ENCODE results near the gene OR5B2.
"Not testable (repeated sequence)": the region's sequence is repeated elsewhere in the genome, so short reads cannot be mapped to it uniquely, and the experiment has no call there.

The OR5B2 gene

DNA sequence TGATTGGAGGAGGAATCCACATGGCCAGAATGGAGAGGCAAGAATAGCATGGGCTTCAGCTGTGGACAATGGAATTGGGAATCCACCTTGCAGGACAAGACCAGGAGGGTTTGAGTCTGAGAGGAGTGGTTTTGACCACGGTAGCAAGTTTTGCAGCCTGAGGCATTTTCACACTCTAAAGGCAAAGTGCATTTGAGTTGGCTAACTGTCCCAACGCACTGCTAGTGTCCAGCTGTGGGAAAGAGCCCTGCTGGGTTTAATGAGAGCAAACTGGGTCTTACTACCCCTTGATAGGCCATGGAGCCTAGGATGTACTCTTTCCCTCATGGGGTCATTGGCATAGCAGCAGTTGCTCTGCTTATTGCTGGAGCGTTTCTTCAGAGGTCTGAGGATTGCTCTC is at the start of gene OR5B2:
OR5B2 (minus strand) TSS at position 101 of the 400 bp plus-strand sequence. CDS start 4,860 bp downstream, outside the sequence.
- DNase-seq (ENCODE audit: low read depth in 2 of 2), result no peak

GRCh38 chr11:58471892-58472291 is 44.0 kb upstream of the OR5B2 start:
- no peak for DNase-seq (ENCODE audit: low read depth in 2 of 2)

GRCh38 chr11:58466293-58466692 is 38.4 kb upstream of the OR5B2 start:
- DNase-seq (ENCODE audit: low read depth in 2 of 2), result no peak

GRCh38 chr11:58465690-58466089 is 37.8 kb upstream of the OR5B2 start:
- no peak for DNase-seq (ENCODE audit: low read depth in 2 of 2)

- no peak for DNase-seq (ENCODE audit: low read depth in 2 of 2)
Observed at GRCh38 chr11:58451585-58451984, 23.7 kb upstream of the OR5B2 start.

- no peak for DNase-seq (ENCODE audit: low read depth in 2 of 2)
Observed at GRCh38 chr11:58446294-58446693, 18.4 kb upstream of the OR5B2 start.

- no peak for DNase-seq (ENCODE audit: low read depth in 2 of 2)
Observed at GRCh38 chr11:58444300-58444699, 16.4 kb upstream of the OR5B2 start.

- no peak for DNase-seq (ENCODE audit: low read depth in 2 of 2)
Observed at GRCh38 chr11:58442136-58442535, 14.2 kb upstream of the OR5B2 start, which contains the start of gene OR5B12. Gene OR5B12 (minus strand): TSS chr11:58442236. CDS start chr11:58440151, 2,085 bp downstream.

- DNase-seq (ENCODE audit: low read depth in 2 of 2), result no peak
Observed at GRCh38 chr11:58438486-58438885, 10.6 kb upstream of the OR5B2 start.

DNA sequence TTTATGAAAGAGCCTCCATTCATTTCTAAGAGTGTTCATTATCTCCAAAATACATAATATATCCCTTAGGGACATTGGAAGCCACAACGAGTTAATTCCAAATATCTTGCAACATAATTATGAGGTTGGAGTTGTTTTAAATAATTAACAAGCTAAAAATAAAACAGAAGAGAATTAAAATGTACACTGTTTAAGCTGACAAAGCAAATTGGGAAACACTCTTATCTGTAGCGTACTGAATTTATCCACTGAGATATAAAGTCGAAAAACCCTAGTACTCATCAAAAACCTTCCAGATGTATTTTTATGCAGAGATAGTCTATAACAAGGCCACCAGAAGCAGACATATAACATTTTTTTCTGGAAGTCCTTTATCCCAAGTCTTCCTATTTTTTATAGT is 6.3 kb upstream of the OR5B2 start:
- no peak for DNase-seq (ENCODE audit: low read depth in 2 of 2)

GRCh38 chr11:58433638-58434203 is 5.8 kb upstream of the OR5B2 start:
- DNase-seq (ENCODE audit: low read depth in 2 of 2), result no peak

DNA sequence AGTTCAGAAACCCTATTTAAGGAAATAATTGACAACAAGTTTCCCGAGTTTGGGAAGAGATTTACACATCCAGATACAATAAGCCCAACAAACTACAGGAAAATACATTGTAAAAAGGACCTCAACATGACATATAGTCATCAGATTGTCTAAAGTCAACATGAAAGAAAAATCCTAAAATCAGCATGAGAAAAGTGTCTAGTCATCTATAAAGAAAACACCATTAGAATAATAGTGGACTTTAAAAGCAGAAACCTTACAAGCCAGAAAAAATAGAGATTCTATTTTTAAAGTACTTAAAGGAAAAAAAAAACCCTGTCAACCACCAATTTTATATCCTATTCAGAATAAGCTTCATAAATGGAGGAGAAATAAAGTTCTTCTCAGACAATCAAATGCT is 1.4 kb upstream of the OR5B2 start:
- no peak for DNase-seq (ENCODE audit: low read depth in 2 of 2)

DNA sequence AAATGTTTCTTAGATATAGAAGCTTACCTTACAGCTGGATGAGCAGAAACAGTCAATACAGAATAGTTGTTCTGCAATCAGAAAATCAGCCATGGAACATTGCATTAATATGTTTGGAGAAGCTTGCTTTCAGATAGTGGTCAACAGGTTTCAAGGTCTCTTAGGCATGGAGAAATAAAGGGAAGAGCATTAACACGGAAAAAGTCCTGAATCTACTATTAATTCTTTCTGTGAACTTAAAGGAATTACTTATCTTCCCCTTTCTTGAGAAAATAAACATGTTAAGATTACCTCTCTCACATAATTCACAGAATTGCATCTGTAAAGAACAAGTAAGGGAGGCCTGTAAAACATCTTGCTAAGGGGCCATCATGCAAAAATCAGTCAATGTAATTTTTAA is 21.1 kb downstream of the OR5B2 start, which contains the start of gene OR5B3:
OR5B3 (minus strand) TSS at position 101 of the 400 bp plus-strand sequence. CDS start 3,465 bp downstream, outside the sequence.
- no peak for DNase-seq (ENCODE audit: low read depth in 2 of 2)

GRCh38 chr11:58399622-58400021 is 28.3 kb downstream of the OR5B2 start:
- DNase-seq (ENCODE audit: low read depth in 2 of 2), result not testable (repeated sequence)

DNA sequence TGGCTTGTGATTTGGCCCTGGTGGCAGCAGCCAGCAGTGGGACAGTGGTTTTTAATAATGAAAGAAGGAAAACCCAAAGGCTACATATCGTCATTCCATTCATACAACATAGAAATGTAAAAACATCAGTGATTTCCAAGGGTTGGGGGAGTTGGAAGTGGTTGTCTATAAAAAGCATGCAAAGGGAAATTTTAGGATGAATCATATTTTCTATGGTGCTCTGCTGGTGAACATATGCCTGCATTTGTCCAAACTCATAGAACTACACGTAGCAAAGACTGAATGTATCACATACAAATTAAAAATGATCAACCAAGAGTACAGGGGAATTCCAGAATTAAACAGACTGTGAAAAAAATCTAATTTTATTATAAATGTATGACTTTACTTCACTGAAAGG is 32.3 kb downstream of the OR5B2 start:
- no peak for DNase-seq (ENCODE audit: low read depth in 2 of 2)

DNA sequence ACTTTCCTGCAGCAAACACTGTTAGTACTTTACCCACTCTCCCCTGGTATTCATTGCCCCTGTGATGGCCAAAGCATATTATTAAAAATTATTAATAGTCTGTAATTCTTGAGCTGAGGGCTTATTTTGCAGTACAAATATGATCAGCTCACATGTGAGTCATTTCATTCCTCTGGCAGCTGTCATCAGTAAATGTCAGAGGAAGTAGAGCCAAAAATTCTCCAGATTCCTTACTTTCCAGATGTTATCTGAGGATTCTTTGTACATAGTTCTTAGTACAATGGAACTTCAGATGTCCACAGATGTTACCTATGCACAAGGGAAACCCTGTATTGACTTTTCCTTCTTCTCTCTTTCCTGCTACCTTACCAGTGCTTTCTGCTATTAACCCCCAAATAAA is 33.7 kb downstream of the OR5B2 start:
- DNase-seq (ENCODE audit: low read depth in 2 of 2), result no peak

DNA sequence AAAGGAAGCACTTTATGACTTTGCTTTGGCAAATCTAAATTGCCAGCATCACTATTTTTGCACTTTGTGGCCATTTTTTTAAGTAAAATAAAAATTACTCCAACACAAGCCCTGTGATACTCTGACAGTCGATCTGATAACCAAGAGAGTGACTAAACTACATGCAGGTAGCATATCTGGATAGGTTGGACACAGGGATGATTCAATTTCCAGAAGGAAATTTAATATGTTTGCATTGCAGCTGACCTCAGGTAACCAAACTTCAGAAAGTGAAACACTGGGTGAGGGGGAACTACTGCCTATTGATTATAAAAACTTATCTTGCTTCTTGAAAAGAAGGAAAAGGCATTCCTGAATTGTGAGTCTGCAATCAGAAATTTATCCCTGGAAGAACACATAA is 35.2 kb downstream of the OR5B2 start:
- no peak for DNase-seq (ENCODE audit: low read depth in 2 of 2)

DNA sequence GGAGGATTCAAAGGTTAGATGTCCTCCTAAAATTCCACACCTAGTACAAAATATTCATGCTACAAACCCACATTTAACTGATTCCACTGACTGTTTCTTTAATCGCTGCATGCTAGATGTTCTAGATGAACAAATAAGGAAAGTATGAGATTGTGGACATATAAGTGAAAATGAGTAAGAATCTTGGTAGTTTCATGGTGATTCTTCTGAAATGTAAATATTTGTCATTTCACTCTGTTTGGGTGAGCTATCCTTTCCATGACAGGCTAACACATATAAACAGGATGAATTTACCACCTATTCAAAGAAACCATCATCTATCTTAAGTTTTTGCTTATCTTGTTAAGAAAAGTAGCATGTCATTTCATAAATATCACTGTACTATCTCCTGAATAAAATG is 36.0 kb downstream of the OR5B2 start:
- DNase-seq (ENCODE audit: low read depth in 2 of 2), result no peak

DNA sequence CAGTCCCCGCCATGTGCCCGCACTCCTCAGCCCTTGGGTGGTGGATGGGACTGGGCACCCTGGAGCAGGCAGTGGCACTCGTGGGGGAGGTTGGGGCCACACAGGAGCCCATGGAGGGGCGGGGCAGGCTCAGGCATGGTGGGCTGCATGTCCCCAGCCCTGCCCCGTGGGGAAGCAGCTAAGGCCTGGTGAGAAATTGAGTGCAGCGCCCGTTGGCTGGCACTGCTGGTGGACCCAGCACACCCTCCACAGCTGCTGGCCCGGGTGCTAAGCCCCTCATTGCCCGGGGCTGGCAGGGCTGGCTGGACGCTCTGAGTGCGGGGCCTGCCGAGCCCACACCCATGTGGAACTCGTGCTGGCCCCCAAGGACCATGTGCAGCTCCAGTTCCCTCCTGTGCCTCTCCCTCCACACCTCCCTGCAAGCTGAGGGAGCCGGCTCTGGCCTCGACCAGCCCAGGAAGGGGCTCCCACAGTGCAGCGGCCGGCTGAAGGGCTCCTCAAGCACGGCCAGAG is 37.3 kb downstream of the OR5B2 start:
- DNase-seq (ENCODE audit: low read depth in 2 of 2), result no peak

Data from stimulated activated CD4-positive, alpha-beta T cell treated with anti-CD3 and anti-CD28 coated beads, Interleukin-12 subunit alpha, Interleukin-12 subunit beta, amount 100 ng/mL, for 24 hours (primary cell).